Measurements from ENCODE around the gene LEO1. TPM values are rescaled to one million over a fixed set of nuclear protein-coding genes. Genes with fewer than 3 reads are reported as not detected.

The LEO1 gene
- total RNA-seq, 1 donor from 2014 or later, result 25.5 TPM

DNA sequence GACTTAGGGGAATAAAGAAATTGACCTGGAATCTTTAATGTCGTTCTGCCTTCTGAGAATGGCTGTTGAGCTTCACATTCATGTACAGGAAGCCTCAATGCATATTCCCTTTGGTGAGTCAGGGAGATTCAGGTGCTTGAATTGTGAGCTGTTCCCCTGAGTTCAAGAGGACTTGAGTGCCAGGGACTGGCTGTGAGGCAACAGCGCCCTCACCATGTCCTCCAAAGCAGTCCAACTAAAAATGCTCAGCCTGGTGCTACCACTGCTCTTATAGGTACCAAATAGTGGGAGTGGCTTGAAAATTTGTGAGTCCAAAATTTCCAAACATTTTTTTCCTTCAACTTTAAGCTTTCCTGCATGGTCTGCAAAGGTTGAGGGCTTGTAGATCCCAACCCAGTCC is 54.1 kb downstream of the LEO1 start:
- Mint-ChIP-seq H3K4me3 (ENCODE audit: unreplicated experiment) (no peak overlapping the region), H3K27ac (ENCODE audit: unreplicated experiment) (no peak overlapping the region), H3K27me3 (ENCODE audit: unreplicated experiment) (peaks cover 3% of the 10 kb centered on the region)

DNA sequence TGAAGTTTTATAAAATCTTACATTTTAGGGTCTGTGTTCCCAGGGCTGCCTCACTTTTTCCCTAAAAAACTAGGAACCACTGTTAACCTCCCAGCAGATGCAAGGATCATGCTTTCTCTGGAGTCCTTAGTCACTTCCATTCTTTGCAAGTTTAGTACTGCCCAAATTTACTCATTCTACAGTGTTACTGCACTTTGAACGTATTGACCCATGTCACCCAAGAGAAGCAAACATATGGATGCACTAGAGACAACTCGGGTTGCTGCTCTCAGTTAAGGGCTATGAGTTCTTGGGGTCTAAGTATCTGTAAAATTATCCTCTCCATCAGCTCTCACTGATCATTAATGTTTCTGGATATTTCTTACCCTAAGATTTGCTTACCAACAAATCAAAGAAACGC is 59.0 kb downstream of the LEO1 start:
- TF ChIP-seq, protein P1, sequence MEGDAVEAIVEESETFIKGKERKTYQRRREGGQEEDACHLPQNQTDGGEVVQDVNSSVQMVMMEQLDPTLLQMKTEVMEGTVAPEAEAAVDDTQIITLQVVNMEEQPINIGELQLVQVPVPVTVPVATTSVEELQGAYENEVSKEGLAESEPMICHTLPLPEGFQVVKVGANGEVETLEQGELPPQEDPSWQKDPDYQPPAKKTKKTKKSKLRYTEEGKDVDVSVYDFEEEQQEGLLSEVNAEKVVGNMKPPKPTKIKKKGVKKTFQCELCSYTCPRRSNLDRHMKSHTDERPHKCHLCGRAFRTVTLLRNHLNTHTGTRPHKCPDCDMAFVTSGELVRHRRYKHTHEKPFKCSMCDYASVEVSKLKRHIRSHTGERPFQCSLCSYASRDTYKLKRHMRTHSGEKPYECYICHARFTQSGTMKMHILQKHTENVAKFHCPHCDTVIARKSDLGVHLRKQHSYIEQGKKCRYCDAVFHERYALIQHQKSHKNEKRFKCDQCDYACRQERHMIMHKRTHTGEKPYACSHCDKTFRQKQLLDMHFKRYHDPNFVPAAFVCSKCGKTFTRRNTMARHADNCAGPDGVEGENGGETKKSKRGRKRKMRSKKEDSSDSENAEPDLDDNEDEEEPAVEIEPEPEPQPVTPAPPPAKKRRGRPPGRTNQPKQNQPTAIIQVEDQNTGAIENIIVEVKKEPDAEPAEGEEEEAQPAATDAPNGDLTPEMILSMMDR (IDR thresholded peaks at IDR 0.05; ENCODE audit: unreplicated experiment), result no peak
- peaks cover 16% of the 10 kb centered on the region for H3K36me3 Mint-ChIP-seq (ENCODE audit: low read depth, unreplicated experiment)
- no peak overlapping the region for H3K27ac Mint-ChIP-seq (ENCODE audit: unreplicated experiment)
- H3K9me3 Mint-ChIP-seq (ENCODE audit: unreplicated experiment), result no peaks in the 10 kb centered on the region
- H3K4me3 Mint-ChIP-seq (ENCODE audit: unreplicated experiment), result no peak overlapping the region
- DNase-seq (ENCODE audit: low spot score), result no peak
- peaks cover 3% of the 10 kb centered on the region for H3K27me3 Mint-ChIP-seq (ENCODE audit: unreplicated experiment)
- no peaks in the 10 kb centered on the region for H3K4me1 Mint-ChIP-seq (ENCODE audit: unreplicated experiment)

More for the DNA sequence above, 54.1 kb downstream of the LEO1 start:
- no peaks in the 10 kb centered on the region for H3K4me1 Mint-ChIP-seq (ENCODE audit: unreplicated experiment)
- H3K36me3 Mint-ChIP-seq (ENCODE audit: low read depth, unreplicated experiment), result peaks cover 8% of the 10 kb centered on the region
- TF ChIP-seq, protein P1 (IDR thresholded peaks at IDR 0.05; ENCODE audit: unreplicated experiment), result no peak
- peak; percentile 17 for DNase-seq (ENCODE audit: low spot score)
- H3K9me3 Mint-ChIP-seq (ENCODE audit: unreplicated experiment), result no peaks in the 10 kb centered on the region

DNA sequence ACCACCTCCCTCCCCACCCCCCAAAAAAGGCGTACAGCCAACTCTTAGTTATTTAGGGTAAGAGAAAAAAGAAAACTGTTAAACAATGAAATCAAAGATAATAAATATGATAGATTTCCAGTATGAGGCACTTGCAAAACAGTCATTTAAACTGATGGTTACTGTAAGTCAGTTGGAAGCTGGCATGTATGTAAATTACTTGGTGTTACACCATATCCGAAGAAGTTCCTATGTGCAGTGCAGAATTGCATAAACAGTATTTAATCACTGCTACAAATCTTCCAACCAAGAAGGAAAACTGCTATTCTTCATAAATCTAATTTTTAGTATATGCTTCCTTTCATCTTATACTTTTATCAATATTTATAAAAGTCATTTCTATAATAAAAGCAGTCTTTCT is 62.0 kb downstream of the LEO1 start:
- TF ChIP-seq, protein P1 (IDR thresholded peaks at IDR 0.05; ENCODE audit: unreplicated experiment), result no peak
- H3K36me3 Mint-ChIP-seq (ENCODE audit: low read depth, unreplicated experiment), result peaks cover 26% of the 10 kb centered on the region
- no peaks in the 10 kb centered on the region for H3K4me1 Mint-ChIP-seq (ENCODE audit: unreplicated experiment)
- no peaks in the 10 kb centered on the region for H3K9me3 Mint-ChIP-seq (ENCODE audit: unreplicated experiment)
- no peak overlapping the region for H3K27ac Mint-ChIP-seq (ENCODE audit: unreplicated experiment)
- peak overlapping the region; percentile 65 for H3K4me3 Mint-ChIP-seq (ENCODE audit: unreplicated experiment)
- no peak for DNase-seq (ENCODE audit: low spot score)
- peaks cover 2% of the 10 kb centered on the region for H3K27me3 Mint-ChIP-seq (ENCODE audit: unreplicated experiment)

DNA sequence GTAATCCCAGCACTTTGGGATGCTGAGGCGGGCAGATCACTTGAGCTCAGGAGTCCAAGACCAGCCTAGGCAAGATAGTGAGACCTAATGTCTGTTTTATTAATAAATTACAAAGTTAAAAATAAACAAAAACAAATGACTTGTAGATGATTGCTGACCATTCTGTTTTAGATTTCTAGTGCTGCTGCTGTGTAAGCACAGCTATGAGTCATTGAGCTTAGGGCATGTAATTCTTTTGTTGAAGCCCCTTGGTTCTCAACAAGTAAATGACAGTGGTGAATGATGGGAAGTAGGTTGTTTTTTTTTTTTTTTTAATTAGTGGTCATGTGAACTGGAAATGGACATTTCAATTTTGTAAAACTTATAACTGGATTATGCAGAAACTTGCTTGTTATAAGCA is 63.3 kb downstream of the LEO1 start:
- H3K36me3 Mint-ChIP-seq (ENCODE audit: low read depth, unreplicated experiment), result peaks cover 26% of the 10 kb centered on the region

DNA sequence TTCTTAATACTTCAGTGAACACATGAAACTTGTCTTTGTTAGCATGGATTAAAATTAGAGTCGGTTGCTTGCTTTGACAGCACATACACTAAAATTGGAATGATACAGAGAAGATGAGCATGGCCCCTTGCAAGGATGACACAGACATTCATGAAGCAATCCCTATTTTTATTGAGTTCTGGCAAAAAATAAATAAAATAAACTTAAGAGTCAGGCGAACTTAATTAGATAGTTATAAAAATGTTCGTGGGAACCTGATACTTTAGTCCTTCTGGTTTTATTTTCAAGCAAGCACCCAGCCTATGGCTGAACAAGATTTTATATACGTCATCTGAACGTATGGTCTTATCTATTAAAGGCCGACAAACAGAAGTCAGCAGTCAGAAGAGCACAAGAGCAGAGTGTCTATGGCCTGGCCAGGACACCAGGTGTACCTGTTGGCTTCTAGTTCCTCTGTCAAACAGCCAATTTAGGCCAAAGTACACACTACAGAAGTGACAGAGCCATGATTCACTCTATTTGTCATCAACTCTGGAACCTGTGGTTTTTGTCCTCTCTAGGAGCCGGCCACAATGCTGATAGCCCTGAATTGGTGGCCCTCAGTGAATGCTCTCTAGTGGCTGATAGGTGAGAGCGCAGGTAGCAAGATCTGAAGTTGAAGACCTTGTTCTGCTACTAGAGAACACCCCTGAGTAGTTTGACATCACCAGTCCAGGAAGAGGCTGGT is 64.3 kb downstream of the LEO1 start:
- no peak overlapping the region for H3K27ac Mint-ChIP-seq (ENCODE audit: unreplicated experiment)
- no peaks in the 10 kb centered on the region for H3K27me3 Mint-ChIP-seq (ENCODE audit: unreplicated experiment)
- H3K9me3 Mint-ChIP-seq (ENCODE audit: unreplicated experiment), result no peaks in the 10 kb centered on the region
- peaks cover 30% of the 10 kb centered on the region for H3K36me3 Mint-ChIP-seq (ENCODE audit: low read depth, unreplicated experiment)
- no peak overlapping the region for H3K4me3 Mint-ChIP-seq (ENCODE audit: unreplicated experiment)
- no peaks in the 10 kb centered on the region for H3K4me1 Mint-ChIP-seq (ENCODE audit: unreplicated experiment)
- DNase-seq (ENCODE audit: low spot score), result no peak
- TF ChIP-seq, protein P1 (IDR thresholded peaks at IDR 0.05; ENCODE audit: unreplicated experiment), result no peak

More for the DNA sequence above, 63.3 kb downstream of the LEO1 start:
- Mint-ChIP-seq H3K4me3 (ENCODE audit: unreplicated experiment) (no peak overlapping the region), H3K9me3 (ENCODE audit: unreplicated experiment) (no peaks in the 10 kb centered on the region), H3K27me3 (ENCODE audit: unreplicated experiment) (no peaks in the 10 kb centered on the region), H3K4me1 (ENCODE audit: unreplicated experiment) (no peaks in the 10 kb centered on the region), H3K27ac (ENCODE audit: unreplicated experiment) (no peak overlapping the region)
- TF ChIP-seq, protein P1 (IDR thresholded peaks at IDR 0.05; ENCODE audit: unreplicated experiment), result no peak
- no peak for DNase-seq (ENCODE audit: low spot score)
